ENCODE results near the gene DEK.
"Not testable (repeated sequence)": the region's sequence is repeated elsewhere in the genome, so short reads cannot be mapped to it uniquely, and the experiment has no call there.

DEK gene

DNA sequence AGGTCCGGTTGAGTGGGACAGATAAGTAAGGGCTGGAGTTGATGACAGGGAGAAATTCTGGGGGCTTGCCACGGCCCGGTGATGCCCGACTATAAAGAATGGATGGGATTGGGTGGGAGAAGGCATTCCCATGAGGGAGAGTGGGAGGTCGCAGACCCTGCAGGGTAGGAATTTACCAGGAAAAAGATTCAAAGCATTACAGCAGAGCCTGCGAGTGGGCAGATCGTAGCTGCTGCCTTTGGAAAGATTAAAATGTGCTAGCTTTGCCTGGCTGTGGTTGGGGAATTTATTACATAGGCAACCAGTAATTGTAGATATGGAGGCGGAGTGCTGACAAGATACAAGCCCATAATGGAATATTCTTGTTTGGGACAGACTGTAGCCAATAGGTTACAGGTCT lies 59.6 kb downstream of the DEK start:
- no peak for DNase-seq (ENCODE audit: low spot score)

- no peak for DNase-seq (ENCODE audit: low spot score)
These were observed 60.5 kb downstream of the DEK start for GRCh38 chr6:18203786-18204185.

- no peak for DNase-seq (ENCODE audit: low spot score)
These were observed 72.3 kb downstream of the DEK start for GRCh38 chr6:18192026-18192425.

DNA sequence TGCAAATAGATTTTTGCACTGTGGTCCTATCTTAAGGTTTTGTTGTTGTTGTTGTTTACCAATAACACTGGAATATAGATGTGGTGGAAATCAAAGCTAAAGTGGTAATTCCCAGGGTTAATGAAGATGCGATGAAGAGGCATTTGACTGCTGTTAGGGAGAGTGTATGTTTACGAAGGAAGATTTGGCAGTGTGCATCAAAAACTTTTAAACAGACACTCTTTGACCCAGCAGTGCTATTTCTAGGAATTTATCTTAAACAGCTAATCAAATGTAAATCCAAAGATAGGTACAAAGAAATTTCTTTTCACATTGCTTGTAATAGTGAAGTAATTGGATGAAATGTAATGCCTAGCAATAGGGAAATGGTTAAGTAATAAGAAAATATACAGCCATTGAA lies 75.1 kb downstream of the DEK start:
- no peak for DNase-seq (ENCODE audit: low spot score)

GRCh38 chr6:18187701-18188100 lies 76.6 kb downstream of the DEK start:
- DNase-seq (ENCODE audit: low spot score), result no peak

GRCh38 chr6:18186540-18187250 lies 77.6 kb downstream of the DEK start:
- no peak for DNase-seq (ENCODE audit: low spot score)

GRCh38 chr6:18186033-18186432 lies 78.3 kb downstream of the DEK start:
- no peak for DNase-seq (ENCODE audit: low spot score)

DNA sequence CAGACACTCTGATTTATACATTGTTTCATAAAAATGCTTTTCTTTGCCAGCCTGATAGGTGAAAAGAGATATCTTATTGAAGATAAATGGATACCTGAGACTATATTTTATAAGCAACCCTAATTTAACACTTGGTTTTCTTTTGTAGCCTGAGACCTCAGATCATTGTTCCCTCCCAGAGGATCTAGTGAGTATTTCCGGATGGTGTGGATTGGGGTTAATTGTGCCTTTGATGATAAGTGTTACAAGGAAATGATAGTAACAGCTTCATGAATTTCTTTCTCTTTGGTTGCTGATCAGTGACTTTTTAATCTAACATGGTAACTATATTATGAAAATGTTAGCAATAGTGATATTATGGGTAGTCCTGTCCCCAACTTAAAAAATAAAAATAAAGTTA lies 78.7 kb downstream of the DEK start:
- DNase-seq (ENCODE audit: low spot score), result no peak

GRCh38 chr6:18183766-18184165 lies 80.6 kb downstream of the DEK start:
- no peak for DNase-seq (ENCODE audit: low spot score)

- DNase-seq (ENCODE audit: low spot score), result no peak
These were observed 81.8 kb downstream of the DEK start for GRCh38 chr6:18182568-18182967.

- DNase-seq (ENCODE audit: low spot score), result no peak
These were observed 84.5 kb downstream of the DEK start for GRCh38 chr6:18179770-18180356.

DNA sequence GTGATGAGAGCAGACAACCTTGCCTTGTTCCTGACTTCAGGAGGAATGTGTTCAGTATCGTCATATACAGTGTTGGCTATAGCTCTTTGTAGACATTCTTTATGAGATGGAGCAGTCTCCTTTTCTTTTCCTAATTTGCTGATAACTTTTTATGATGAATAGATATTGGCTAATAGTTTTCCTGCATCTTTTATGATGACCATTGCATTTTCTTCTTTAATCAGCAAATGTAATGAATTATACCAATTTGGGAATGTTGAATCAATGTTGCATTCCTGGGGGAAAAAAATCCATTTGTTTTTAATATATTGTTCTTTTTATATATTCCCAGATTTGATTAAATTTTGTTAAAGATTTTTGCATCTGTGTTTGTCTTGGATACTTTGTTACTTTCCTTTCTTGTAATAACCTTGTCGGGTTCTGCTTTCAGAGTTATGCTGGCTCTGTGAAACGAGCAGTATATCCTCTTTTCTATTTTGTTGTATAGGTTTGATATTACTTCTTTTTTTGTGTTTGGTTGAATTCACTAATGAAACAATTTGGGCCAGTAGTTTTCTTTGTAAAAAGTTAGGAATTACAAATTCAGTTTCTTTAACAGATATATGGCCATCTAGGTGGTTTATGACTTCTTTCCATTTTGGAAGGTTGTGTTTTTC lies 85.2 kb downstream of the DEK start:
- no peak for DNase-seq (ENCODE audit: low spot score)

- DNase-seq (ENCODE audit: low spot score), result no peak
These were observed 86.9 kb downstream of the DEK start for GRCh38 chr6:18177286-18177965.

DNA sequence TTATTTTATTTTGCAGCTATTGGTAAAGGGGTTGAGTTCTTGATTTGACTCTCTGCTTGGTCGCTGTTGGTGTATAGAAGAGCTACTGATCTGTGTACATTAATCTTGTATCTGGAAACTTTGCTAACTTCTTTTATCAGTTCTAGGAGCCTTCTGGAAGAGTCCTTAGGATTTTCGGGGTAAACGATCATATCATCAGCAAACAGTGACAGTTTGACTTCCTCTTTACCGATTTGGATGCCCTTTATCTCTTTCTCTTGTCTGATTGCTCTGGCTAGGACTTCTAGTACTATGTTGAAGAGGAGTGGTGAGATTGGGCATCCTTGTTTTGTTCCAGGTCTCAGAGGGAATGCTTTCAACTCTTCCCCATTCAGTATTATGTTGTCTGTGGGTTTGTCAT lies 88.1 kb downstream of the DEK start:
- DNase-seq (ENCODE audit: low spot score), result not testable (repeated sequence)

Measured in germinal center (tissue), 1 donor.